ENCODE data around the gene RICTOR.

The RICTOR gene

GRCh38 chr5:39074017-39074814 is at the start of gene RICTOR:
Gene RICTOR (minus strand): TSS chr5:39074399. CDS start chr5:39074377, 22 bp downstream.
- peak; percentile 92 for DNase-seq (ENCODE audit: low spot score)

GRCh38 chr5:39121922-39122321 is 47.7 kb upstream of the RICTOR start:
- no peak for DNase-seq (ENCODE audit: low spot score)

GRCh38 chr5:39121315-39121714 is 47.1 kb upstream of the RICTOR start:
- DNase-seq (ENCODE audit: low spot score) = no peak

GRCh38 chr5:39120052-39120420 is 45.8 kb upstream of the RICTOR start:
- DNase-seq (ENCODE audit: low spot score) = no peak

GRCh38 chr5:39119404-39120051 is 45.3 kb upstream of the RICTOR start:
- no peak for DNase-seq (ENCODE audit: low spot score)

- no peak for DNase-seq (ENCODE audit: low spot score)
These were observed 44.4 kb upstream of the RICTOR start for GRCh38 chr5:39118638-39119037.

GRCh38 chr5:39117401-39117800 is 43.2 kb upstream of the RICTOR start:
- DNase-seq (ENCODE audit: low spot score) = no peak

- no peak for DNase-seq (ENCODE audit: low spot score)
These were observed 42.4 kb upstream of the RICTOR start for GRCh38 chr5:39116344-39117170.

- DNase-seq (ENCODE audit: low spot score) = no peak
These were observed 41.6 kb upstream of the RICTOR start for GRCh38 chr5:39115644-39116343.

GRCh38 chr5:39114155-39114554 is 40.0 kb upstream of the RICTOR start:
- no peak for DNase-seq (ENCODE audit: low spot score)

- DNase-seq (ENCODE audit: low spot score) = no peak
These were observed 39.3 kb upstream of the RICTOR start for GRCh38 chr5:39113354-39113953.

GRCh38 chr5:39109606-39110005 is 35.4 kb upstream of the RICTOR start:
- DNase-seq (ENCODE audit: low spot score) = no peak

GRCh38 chr5:39108987-39109386 is 34.8 kb upstream of the RICTOR start:
- DNase-seq (ENCODE audit: low spot score) = no peak

- DNase-seq (ENCODE audit: low spot score) = no peak
These were observed 33.2 kb upstream of the RICTOR start for GRCh38 chr5:39107350-39107749.

- DNase-seq (ENCODE audit: low spot score) = no peak
These were observed 32.1 kb upstream of the RICTOR start for GRCh38 chr5:39106322-39106721.

GRCh38 chr5:39104221-39104620 is 30.0 kb upstream of the RICTOR start:
- DNase-seq (ENCODE audit: low spot score) = no peak

- peak; percentile 39 for DNase-seq (ENCODE audit: low spot score)
These were observed 28.5 kb upstream of the RICTOR start for GRCh38 chr5:39102684-39103155.

- peak; percentile 34 for DNase-seq (ENCODE audit: low spot score)
These were observed 26.7 kb upstream of the RICTOR start for GRCh38 chr5:39100851-39101396.

GRCh38 chr5:39100301-39100850 is 26.2 kb upstream of the RICTOR start:
- DNase-seq (ENCODE audit: low spot score) = no peak

- DNase-seq (ENCODE audit: low spot score) = no peak
These were observed 25.6 kb upstream of the RICTOR start for GRCh38 chr5:39099831-39100230.

- DNase-seq (ENCODE audit: low spot score) = no peak
These were observed 19.2 kb upstream of the RICTOR start for GRCh38 chr5:39093352-39093751.

Measured in HuH-7 (cell line).